ENCODE measurements around the gene SORCS2.

- TF ChIP-seq POLR2A (IDR thresholded peaks at IDR 0.05) (no peak), POLR2AphosphoS5 (IDR thresholded peaks at IDR 0.05) (no peak), EP300 (IDR thresholded peaks at IDR 0.05) (no peak)
- TF ChIP-seq, protein P1, sequence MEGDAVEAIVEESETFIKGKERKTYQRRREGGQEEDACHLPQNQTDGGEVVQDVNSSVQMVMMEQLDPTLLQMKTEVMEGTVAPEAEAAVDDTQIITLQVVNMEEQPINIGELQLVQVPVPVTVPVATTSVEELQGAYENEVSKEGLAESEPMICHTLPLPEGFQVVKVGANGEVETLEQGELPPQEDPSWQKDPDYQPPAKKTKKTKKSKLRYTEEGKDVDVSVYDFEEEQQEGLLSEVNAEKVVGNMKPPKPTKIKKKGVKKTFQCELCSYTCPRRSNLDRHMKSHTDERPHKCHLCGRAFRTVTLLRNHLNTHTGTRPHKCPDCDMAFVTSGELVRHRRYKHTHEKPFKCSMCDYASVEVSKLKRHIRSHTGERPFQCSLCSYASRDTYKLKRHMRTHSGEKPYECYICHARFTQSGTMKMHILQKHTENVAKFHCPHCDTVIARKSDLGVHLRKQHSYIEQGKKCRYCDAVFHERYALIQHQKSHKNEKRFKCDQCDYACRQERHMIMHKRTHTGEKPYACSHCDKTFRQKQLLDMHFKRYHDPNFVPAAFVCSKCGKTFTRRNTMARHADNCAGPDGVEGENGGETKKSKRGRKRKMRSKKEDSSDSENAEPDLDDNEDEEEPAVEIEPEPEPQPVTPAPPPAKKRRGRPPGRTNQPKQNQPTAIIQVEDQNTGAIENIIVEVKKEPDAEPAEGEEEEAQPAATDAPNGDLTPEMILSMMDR (IDR thresholded peaks at IDR 0.05), result no peak
Observed at GRCh38 chr4:7297374-7297773, 105.0 kb downstream of the SORCS2 start.
